Central memory CD8-positive, alpha-beta T cell (primary cell): ENCODE measurements around the gene CARNS1.

Experiments
- ATAC-seq: fragments of 150-1000 bp; cut with Tn5 transposase; replicated peaks from 2 replicates; pipeline ENCODE4 v1.10.0; 2022; ENCODE audit warnings: mild to moderate bottlenecking, moderate FRiP score, moderate number of reproducible peaks; ENCODE audit not compliant: poor library complexity, severe bottlenecking; ENCODE audit errors: extremely low read depth
- DNase-seq, 2 donors: peaks; one replicate each; pipeline ENCODE4 v3.0.0; 2021; ENCODE audit warnings: low spot score in 2 of 2
- H3K27ac Mint-ChIP-seq: one replicate; pipeline ENCODE4 v1.8.0; 2022; ENCODE audit warnings: low read depth, mild to moderate bottlenecking, moderate library complexity, mixed read lengths
- H3K27me3 Mint-ChIP-seq: one replicate; pipeline ENCODE4 v1.8.0; 2022; ENCODE audit warnings: mixed read lengths
- H3K36me3 Mint-ChIP-seq: one replicate; pipeline ENCODE4 v1.8.0; 2022; ENCODE audit warnings: mild to moderate bottlenecking, moderate library complexity, mixed read lengths; ENCODE audit not compliant: insufficient read depth
- H3K4me1 Mint-ChIP-seq: one replicate; pipeline ENCODE4 v1.8.0; 2022; ENCODE audit warnings: mixed read lengths
- H3K4me3 Mint-ChIP-seq: one replicate; pipeline ENCODE4 v1.8.0; 2022; ENCODE audit warnings: mild to moderate bottlenecking, moderate library complexity, mixed read lengths
- H3K9me3 Mint-ChIP-seq: one replicate; pipeline ENCODE4 v1.8.0; 2022; ENCODE audit warnings: mixed read lengths

CARNS1 gene

DNA sequence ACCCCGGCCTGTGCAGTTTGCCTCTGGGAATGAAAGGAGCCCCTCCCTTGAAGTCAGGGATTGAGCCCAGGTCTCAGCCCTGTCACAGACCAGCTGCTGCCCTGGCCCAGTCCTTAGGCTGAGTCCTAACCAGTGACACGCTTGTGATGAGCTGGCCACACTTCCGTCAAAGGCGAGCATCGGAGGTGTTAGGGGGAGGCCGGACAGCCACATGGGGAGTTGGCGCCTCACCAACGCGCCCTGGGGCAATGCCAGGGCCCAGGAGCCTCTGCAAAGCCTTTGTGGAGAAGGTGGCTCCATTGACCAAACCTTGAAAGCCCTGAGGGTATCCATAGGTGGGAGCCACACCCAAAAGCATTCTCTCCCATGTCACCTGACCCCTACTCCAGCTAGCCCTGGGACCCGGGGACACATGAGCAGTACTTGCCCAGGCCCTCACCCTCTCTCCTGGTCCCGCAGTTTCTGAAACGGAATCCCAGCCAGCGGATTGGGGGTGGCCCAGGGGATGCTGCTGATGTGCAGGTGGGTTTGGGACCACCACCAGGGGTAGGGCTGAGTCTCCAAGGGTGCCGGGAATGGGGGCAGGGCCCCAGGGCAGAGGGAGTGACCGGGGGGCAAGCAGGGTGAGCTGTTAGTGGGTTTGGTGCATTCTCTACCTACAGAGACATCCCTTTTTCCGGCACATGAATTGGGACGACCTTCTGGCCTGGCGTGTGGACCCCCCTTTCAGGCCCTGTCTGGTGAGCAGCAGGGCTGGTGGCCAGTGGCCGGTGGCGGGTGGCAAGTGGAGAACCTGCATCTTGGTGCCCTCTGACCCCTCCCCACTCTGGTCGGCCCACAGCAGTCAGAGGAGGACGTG, 18.3 kb downstream of the CARNS1 start:
- Mint-ChIP-seq H3K27me3 (no peaks in the 10 kb centered on the region), H3K9me3 (no peaks in the 10 kb centered on the region), H3K36me3 (peaks cover 57% of the 10 kb centered on the region), H3K4me1 (peaks cover 52% of the 10 kb centered on the region), H3K27ac (peak overlapping the region; percentile 62), H3K4me3 (peak overlapping the region; percentile 96)
- no peak for DNase-seq
- ATAC-seq, result no peak

DNA sequence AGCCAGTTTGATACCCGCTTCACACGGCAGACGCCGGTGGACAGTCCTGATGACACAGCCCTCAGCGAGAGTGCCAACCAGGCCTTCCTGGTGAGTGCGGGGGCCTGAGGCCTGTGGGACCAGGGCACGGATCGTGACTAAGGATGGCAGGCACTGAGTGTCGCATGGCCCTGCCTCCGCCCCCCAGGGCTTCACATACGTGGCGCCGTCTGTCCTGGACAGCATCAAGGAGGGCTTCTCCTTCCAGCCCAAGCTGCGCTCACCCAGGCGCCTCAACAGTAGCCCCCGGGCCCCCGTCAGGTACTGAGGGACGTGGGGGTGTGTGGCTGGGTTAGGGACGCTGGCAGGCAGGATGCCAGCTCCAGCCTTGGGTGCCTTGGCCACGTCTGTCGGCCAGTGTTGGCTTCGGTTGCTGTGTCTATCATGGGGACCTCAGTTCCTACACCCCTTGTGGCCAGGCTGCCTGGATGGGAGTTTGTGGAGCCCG, 19.0 kb downstream of the CARNS1 start:
- no peaks in the 10 kb centered on the region for H3K9me3 Mint-ChIP-seq
- peaks cover 55% of the 10 kb centered on the region for H3K4me1 Mint-ChIP-seq
- peak overlapping the region; percentile 62 for H3K27ac Mint-ChIP-seq
- H3K27me3 Mint-ChIP-seq, result no peaks in the 10 kb centered on the region
- ATAC-seq (no peak), DNase-seq (no peak)
- peak overlapping the region; percentile 96 for H3K4me3 Mint-ChIP-seq
- H3K36me3 Mint-ChIP-seq, result peaks cover 60% of the 10 kb centered on the region

DNA sequence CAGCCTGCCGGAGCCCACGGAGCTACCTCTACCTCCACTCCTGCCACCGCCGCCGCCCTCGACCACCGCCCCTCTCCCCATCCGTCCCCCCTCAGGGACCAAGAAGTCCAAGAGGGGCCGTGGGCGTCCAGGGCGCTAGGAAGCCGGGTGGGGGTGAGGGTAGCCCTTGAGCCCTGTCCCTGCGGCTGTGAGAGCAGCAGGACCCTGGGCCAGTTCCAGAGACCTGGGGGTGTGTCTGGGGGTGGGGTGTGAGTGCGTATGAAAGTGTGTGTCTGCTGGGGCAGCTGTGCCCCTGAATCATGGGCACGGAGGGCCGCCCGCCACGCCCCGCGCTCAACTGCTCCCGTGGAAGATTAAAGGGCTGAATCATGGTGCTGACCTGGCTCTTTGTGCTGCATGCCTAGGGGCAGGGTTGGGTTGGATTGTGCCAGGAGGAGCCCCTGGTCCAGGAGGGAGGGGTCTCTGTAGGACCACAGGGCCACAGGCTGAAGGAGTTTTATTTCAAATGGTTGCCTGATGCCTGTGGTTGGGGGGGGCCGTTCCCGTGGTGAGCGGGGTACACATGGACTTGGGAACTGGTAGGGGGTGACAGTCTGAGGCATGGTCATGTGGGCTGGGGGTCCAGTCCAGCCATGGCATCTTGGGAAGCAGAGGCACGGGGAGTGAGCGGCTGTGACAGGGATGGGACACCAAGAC, 19.7 kb downstream of the CARNS1 start:
- no peaks in the 10 kb centered on the region for H3K27me3 Mint-ChIP-seq
- H3K4me1 Mint-ChIP-seq, result peaks cover 62% of the 10 kb centered on the region
- peak overlapping the region; percentile 96 for H3K4me3 Mint-ChIP-seq
- H3K27ac Mint-ChIP-seq, result peak overlapping the region; percentile 97
- ATAC-seq, result no peak
- H3K9me3 Mint-ChIP-seq, result no peaks in the 10 kb centered on the region
- peaks cover 59% of the 10 kb centered on the region for H3K36me3 Mint-ChIP-seq
- DNase-seq, result no peak

DNA sequence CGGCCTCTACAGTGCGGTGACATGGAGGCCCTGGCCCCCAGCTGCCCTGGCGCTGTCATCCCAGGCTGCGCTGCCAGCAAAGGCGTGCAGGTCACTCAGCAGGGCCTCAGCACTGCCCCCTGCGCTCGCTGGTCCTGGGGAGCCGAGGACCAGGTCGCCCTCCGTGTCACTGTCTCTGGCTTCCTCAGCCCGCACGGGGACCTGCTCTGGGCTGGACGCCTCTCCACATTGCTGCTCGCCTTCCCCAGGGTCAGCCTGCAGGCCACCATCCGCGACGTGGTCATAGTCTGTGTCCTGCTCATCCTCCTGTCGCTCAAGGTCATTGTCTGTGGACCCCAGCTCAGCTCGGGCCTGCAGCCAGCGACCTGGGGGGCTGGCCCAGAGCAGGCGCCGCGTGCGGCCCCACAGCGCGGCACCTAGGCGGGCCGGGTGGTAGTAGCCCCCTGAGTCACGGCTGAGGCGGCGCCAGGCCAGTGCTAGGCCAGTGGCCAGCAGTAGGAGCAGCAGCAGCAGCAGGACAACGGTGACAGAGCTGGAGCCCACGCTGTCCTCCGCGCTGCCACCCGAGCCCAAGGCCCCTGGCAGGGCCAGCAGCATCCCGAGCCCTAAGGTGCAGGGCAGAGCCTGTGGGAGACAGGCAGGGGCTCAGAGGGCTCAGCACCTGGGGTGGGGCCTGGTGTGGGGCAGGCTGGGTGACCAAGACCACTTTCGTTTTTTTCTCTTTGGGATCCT, 20.4 kb downstream of the CARNS1 start:
- H3K27ac Mint-ChIP-seq, result peak overlapping the region; percentile 97
- ATAC-seq, result no peak
- H3K4me1 Mint-ChIP-seq, result peaks cover 70% of the 10 kb centered on the region
- H3K9me3 Mint-ChIP-seq, result no peaks in the 10 kb centered on the region
- H3K27me3 Mint-ChIP-seq, result no peaks in the 10 kb centered on the region
- peaks cover 61% of the 10 kb centered on the region for H3K36me3 Mint-ChIP-seq
- no peak for DNase-seq
- peak overlapping the region; percentile 96 for H3K4me3 Mint-ChIP-seq

DNA sequence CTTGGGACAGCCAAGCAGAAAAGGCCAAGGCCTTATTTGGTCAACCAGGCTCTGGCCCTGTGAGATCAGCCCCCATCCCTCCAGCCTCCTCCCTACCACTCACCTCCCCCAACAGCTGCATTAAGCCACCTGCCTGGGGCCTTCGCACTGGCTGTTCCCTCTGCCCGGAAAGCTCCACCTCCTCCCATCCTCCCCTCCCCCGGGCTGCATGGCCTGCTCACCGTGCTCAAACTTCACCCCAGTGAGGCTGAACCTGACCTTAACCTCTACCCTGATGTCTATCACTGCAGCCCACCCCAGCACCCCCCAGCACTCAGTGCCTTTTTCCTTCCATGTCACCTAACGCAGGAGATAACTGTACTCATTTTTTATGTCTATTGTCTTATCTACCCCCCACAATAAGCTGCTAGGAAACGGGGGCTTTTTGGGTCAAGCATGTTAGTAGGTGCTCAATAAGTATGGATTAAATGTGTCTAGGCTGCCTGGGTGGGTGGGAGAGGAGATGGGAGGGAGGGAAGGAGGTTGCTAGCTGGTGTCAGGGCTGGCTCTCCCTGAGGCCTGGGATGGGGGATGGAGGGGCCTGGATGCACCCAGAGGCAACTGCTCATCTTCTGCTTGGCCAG, 21.1 kb downstream of the CARNS1 start:
- no peaks in the 10 kb centered on the region for H3K9me3 Mint-ChIP-seq
- ATAC-seq, result peak; percentile 29
- H3K27me3 Mint-ChIP-seq, result no peaks in the 10 kb centered on the region
- peak overlapping the region; percentile 96 for H3K4me3 Mint-ChIP-seq
- peak overlapping the region; percentile 97 for H3K27ac Mint-ChIP-seq
- H3K36me3 Mint-ChIP-seq, result peaks cover 58% of the 10 kb centered on the region
- H3K4me1 Mint-ChIP-seq, result peaks cover 74% of the 10 kb centered on the region
- DNase-seq, result peak in 1 of 2 donors; percentile 47

DNA sequence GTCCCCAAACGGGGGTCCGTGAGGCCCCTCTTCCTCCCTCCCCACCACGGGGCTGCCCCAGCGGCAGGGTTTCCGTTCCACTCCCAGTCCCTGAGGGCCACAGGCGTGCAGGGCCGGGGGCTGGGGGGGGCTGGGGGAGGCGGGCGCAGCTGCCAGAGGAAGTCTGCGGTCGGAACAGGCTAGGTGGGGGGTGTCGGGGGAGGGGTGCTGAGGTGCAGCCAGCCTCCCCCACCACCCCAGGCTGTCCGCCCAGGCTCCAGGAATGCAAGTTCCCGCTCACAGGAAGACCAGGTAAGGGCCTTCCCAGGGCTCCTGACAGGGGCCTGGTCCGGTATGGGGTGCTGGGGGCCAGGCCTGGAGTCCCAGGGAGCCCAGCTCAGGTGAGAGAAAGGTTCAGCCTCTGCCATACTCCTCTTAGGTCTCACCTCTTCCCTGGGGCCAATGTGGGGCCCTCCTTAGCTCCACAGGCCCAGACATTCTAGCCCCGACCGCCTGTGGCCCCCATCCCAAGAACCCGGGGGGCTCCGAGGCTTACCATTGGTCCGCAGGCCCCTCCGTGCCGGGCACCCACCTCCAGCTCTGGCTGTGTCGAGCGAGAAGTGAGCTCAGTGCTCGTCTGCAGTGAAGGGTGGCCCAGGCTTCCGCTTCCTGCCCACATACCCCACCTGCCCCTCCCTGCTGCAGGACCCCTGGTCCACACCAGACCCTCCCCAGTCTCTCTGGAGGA, 21.8 kb downstream of the CARNS1 start, which contains the start of gene PTPRCAP:
TSS of gene PTPRCAP (minus strand) at position 601 of the 727 bp plus-strand sequence. CDS start at position 538, 63 bp downstream.
- peak within 1 kb of the TSS; percentile 97 for H3K27ac Mint-ChIP-seq
- peak; percentile 70 for ATAC-seq
- DNase-seq, result peak in 1 of 2 donors; percentile 67
- peak within 1 kb of the TSS; percentile 96 for H3K4me3 Mint-ChIP-seq
- peaks cover 72% of the 10 kb centered on the region for H3K4me1 Mint-ChIP-seq
- peaks cover 59% of the 10 kb centered on the region for H3K36me3 Mint-ChIP-seq
- H3K27me3 Mint-ChIP-seq, result no peaks in the 10 kb centered on the region
- H3K9me3 Mint-ChIP-seq, result no peaks in the 10 kb centered on the region

DNA sequence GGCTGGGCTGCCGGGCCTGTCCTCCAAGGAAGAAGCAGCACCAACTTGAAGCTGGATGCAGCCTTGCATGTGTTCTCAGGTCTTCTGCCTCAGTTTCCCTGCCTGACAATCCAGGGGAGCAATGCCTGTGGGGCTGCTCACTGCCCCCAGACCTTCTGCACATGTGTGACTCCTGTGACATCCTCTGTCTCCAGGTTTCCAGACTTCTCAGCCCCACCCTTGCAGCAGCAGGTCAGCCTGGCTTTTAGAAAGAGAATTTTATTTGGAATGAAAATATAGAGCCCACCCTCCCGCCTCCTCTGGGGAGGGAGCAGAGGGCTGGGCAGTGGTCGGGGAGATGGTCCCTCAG, 22.3 kb downstream of the CARNS1 start:
- Mint-ChIP-seq H3K4me1 (peaks cover 66% of the 10 kb centered on the region), H3K4me3 (peak overlapping the region; percentile 96), H3K9me3 (no peaks in the 10 kb centered on the region), H3K27ac (peak overlapping the region; percentile 97), H3K27me3 (no peaks in the 10 kb centered on the region), H3K36me3 (peaks cover 59% of the 10 kb centered on the region)
- ATAC-seq (no peak), DNase-seq (no peak)

DNA sequence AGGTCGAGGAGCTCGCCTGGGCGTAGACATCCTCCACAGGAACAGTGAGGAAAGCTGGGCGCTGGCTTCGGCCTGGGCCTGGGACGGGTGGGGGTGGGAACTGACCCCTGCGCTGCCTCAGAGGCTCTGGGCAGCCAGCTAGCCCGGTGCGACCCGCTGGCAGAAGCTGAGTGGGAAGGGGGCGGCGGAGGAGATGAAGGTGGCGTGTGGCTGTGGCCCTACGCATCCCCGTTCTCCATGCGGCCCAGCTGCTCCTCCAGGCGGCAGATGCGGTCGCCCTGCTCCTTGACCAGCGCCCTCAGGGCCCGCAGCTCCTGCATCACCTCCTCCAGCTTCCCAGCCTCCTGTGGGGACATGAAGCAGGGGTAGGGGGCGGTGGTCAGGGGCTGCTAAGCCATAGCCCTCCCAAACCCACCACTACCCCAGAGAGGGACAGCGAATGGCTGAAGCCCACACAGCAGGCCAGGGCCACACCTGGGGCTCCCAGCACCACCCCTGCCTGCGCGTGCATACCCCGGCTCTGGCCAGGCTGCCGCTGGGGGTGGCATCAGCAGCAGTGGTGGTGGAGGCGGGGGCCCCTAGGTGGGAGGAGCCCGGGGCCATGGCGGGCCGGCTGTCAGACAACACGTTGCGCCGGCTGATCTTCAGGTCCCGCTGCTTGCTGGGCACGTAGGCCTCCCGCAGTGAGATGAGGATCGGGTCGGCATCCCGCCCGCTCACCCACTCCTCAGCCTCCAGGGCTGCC, 22.9 kb downstream of the CARNS1 start:
- peaks cover 61% of the 10 kb centered on the region for H3K4me1 Mint-ChIP-seq
- peak; percentile 62 to 64 for DNase-seq
- H3K36me3 Mint-ChIP-seq, result peaks cover 56% of the 10 kb centered on the region

DNA sequence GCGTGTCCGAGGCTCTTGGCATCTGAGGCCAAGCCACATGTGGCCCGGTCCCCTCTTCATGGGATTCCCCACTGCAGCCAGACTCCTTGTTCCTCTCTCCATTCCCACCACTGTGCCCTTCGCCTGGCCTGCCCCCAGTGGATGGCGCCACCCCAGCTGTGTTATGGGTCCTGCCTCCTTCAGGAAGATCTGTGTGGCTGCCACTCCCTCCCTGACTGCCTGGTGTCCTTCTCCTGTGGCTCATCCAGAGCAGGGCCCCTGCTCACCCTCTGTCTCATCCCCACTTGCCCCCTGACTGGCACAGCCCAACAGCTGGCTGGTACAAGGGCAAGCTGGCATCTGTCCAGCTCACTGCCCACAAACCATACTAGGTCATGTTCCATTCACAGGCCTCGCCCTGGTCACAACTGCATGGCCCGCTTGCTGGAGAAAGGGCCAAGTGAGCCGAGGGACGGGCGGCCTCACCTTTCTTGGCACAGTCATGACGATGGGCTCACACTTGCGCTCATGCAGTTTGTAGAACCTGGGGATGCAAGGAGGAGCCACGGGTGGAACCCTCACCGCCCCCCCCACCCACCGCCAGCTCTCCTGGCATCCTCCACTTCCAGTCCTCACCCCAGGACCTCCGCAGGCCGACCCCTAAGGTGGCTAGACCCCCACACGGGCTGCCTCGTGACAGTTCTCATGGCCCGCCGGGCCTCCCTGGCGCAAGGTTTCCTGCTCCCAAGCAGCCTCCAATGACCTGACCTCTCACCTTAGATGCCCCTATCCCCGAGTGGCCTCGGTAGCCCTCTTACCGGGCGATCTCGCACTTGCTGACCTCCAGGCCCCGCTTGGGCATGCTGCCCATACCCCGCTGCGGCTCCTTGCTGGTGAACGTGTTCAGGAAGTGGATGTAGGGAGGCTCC, 24.1 kb downstream of the CARNS1 start:
- no peaks in the 10 kb centered on the region for H3K27me3 Mint-ChIP-seq
- ATAC-seq (no peak), DNase-seq (no peak)

More for the DNA sequence above, 22.9 kb downstream of the CARNS1 start:
- peak; percentile 37 for ATAC-seq
- Mint-ChIP-seq H3K9me3 (no peaks in the 10 kb centered on the region), H3K27me3 (no peaks in the 10 kb centered on the region), H3K4me3 (peak overlapping the region; percentile 96), H3K27ac (peak overlapping the region; percentile 97)

DNA sequence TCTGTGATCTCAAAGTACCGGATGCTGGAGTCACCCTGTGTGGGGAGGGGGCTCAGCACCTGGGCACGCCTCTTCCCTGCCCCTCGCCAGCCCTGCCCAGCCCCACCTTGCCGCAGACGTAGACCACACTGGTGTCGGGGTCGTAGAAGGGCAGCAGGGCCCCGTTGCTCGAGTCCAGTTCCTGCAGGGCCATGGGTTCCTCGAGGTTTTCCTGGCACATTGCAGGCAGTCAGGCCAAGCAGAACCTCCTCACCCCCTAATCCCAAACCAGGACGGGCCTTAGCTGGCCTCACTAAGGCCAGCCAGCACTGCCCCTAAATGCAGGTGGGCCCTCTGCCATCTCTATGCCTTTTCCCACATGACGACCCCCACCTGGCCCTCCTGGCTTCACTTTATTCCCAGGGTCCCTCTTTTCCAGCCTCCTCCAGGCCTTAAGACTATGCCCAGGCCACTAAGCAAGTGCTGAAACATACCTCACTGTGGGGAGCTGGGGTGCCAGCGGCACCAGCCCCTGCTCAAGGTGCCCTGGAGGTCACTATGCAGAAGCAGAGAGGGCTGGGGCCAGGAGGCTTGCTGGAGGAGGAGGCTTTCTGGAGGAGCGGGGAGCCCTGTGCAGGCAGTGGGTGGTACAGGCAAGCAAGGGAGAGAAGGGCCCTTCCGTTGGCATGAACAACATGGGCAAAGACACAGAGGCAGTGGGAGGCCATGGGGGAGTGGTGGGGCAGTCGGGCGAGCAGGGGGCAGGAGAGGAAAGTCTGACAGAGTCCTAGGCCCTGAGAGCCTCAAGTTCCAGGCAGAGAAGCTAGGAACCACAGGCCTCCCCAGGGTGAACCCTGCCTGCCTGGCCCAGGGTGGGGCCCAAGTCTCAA, 25.0 kb downstream of the CARNS1 start:
- H3K9me3 Mint-ChIP-seq, result no peaks in the 10 kb centered on the region
- peaks cover 57% of the 10 kb centered on the region for H3K4me1 Mint-ChIP-seq
- H3K27me3 Mint-ChIP-seq, result no peaks in the 10 kb centered on the region
- DNase-seq (no peak), ATAC-seq (no peak)
- H3K27ac Mint-ChIP-seq, result peak overlapping the region; percentile 97
- H3K4me3 Mint-ChIP-seq, result peak overlapping the region; percentile 96
- peaks cover 44% of the 10 kb centered on the region for H3K36me3 Mint-ChIP-seq

More for the DNA sequence above, 24.1 kb downstream of the CARNS1 start:
- no peaks in the 10 kb centered on the region for H3K9me3 Mint-ChIP-seq
- H3K4me1 Mint-ChIP-seq, result peaks cover 52% of the 10 kb centered on the region
- H3K27ac Mint-ChIP-seq, result peak overlapping the region; percentile 97
- H3K36me3 Mint-ChIP-seq, result peaks cover 50% of the 10 kb centered on the region
- peak overlapping the region; percentile 96 for H3K4me3 Mint-ChIP-seq
